B cell (primary cell): Measurements from ENCODE around the gene MARS1.

Source experiments
- EZH2 ChIP-seq: IDR thresholded peaks from 2 replicates; pipeline ENCODE4 v1.6.1; 2012; ENCODE audit warnings: borderline replicate concordance, low read depth, mild to moderate bottlenecking, moderate library complexity, low read length; ENCODE audit not compliant: insufficient read depth, poor library complexity, severe bottlenecking
- TF ChIP-seq, protein P1 (sequence below): fragments of 200-600 bp; IDR thresholded peaks from one replicate; pipeline ENCODE4 v1.8.0; 2022; ENCODE audit warnings: antibody characterized with exemption, mild to moderate bottlenecking

DNA sequence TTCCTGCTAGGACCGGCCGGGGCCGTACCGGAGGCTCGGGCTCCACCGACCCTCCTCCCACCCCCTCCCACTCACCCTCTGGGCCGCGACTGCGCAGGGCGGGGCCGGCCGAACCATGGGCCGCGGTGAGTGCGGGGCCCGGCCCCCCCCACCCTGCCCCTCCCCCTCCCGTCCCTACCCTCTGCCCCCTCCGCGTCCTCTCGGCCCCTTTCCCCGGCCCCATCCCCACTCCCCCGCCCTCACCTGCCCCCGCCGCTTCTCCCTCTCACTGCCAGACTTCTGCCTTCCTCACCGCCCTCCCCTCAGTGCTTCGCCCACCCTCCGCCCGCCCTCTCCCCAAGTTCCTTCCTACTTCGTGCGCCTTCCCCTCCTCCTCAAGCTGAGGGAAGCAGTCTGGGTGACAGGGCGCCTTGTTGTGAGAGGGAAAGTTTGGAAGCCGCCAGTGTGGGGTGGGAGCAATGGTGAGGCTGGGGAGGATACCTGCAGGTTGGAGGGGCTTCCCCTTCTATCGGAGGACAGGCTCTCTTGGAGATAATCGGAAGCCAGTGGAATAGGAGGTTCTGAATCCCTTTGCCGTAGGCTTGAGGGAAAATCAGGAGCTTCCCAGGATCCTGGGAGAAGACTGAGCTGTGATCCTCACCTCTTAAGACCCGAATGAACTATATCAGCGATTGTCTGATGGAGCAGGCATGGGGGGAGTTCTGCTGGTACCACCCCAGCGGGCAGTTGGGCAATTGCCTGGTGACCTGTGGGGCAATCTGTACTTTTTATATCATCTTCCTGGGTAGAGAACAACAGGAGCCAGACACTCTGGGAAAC lies 35.2 kb downstream of the MARS1 start:
- TF ChIP-seq, protein P1, sequence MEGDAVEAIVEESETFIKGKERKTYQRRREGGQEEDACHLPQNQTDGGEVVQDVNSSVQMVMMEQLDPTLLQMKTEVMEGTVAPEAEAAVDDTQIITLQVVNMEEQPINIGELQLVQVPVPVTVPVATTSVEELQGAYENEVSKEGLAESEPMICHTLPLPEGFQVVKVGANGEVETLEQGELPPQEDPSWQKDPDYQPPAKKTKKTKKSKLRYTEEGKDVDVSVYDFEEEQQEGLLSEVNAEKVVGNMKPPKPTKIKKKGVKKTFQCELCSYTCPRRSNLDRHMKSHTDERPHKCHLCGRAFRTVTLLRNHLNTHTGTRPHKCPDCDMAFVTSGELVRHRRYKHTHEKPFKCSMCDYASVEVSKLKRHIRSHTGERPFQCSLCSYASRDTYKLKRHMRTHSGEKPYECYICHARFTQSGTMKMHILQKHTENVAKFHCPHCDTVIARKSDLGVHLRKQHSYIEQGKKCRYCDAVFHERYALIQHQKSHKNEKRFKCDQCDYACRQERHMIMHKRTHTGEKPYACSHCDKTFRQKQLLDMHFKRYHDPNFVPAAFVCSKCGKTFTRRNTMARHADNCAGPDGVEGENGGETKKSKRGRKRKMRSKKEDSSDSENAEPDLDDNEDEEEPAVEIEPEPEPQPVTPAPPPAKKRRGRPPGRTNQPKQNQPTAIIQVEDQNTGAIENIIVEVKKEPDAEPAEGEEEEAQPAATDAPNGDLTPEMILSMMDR, result no peak
- TF ChIP-seq EZH2, result no peak
